ENCODE measurements around the gene INCENP.
A peak's percentile ranks its signal among the peaks of the same experiment; 100 is the strongest.

INCENP gene

DNA sequence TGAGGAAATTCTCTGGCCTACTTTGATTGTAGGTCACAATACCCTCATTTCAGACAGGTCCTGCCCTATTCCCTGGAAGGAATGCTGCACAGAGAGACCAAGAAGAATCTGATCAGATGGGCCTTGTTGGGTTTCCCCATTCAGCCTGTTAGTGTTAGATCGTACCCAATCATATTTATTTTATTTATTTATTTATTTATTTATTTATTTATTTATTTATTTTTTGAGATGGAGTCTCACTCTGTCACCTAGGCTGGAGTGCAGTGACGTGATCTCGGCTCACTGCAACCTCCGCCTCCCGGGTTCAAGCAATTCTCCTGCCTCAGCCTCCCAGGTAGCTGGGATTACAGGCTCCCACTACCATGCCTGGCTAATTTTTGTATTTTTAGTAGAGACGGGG is 39.0 kb upstream of the INCENP start (continued):
- peak; percentile 38; the same call in 1 of the 2 replicates for TF ChIP-seq ZNF560 (tag by site-specific recombination; IDR thresholded peaks at IDR 0.05; ENCODE audit: borderline replicate concordance)
- TF ChIP-seq ZNF140 (tag by site-specific recombination; IDR thresholded peaks at IDR 0.05), result peak; percentile 32; the same call in 1 of the 2 replicates
- peak; percentile 49 for TF ChIP-seq ZBTB8A (tag by site-specific recombination; IDR thresholded peaks at IDR 0.05)
- TF ChIP-seq, protein P1, sequence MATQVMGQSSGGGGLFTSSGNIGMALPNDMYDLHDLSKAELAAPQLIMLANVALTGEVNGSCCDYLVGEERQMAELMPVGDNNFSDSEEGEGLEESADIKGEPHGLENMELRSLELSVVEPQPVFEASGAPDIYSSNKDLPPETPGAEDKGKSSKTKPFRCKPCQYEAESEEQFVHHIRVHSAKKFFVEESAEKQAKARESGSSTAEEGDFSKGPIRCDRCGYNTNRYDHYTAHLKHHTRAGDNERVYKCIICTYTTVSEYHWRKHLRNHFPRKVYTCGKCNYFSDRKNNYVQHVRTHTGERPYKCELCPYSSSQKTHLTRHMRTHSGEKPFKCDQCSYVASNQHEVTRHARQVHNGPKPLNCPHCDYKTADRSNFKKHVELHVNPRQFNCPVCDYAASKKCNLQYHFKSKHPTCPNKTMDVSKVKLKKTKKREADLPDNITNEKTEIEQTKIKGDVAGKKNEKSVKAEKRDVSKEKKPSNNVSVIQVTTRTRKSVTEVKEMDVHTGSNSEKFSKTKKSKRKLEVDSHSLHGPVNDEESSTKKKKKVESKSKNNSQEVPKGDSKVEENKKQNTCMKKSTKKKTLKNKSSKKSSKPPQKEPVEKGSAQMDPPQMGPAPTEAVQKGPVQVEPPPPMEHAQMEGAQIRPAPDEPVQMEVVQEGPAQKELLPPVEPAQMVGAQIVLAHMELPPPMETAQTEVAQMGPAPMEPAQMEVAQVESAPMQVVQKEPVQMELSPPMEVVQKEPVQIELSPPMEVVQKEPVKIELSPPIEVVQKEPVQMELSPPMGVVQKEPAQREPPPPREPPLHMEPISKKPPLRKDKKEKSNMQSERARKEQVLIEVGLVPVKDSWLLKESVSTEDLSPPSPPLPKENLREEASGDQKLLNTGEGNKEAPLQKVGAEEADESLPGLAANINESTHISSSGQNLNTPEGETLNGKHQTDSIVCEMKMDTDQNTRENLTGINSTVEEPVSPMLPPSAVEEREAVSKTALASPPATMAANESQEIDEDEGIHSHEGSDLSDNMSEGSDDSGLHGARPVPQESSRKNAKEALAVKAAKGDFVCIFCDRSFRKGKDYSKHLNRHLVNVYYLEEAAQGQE (tag by site-specific recombination; IDR thresholded peaks at IDR 0.05), result peak; percentile 35; the same call in 1 of the 2 replicates
- TF ChIP-seq, protein P2, sequence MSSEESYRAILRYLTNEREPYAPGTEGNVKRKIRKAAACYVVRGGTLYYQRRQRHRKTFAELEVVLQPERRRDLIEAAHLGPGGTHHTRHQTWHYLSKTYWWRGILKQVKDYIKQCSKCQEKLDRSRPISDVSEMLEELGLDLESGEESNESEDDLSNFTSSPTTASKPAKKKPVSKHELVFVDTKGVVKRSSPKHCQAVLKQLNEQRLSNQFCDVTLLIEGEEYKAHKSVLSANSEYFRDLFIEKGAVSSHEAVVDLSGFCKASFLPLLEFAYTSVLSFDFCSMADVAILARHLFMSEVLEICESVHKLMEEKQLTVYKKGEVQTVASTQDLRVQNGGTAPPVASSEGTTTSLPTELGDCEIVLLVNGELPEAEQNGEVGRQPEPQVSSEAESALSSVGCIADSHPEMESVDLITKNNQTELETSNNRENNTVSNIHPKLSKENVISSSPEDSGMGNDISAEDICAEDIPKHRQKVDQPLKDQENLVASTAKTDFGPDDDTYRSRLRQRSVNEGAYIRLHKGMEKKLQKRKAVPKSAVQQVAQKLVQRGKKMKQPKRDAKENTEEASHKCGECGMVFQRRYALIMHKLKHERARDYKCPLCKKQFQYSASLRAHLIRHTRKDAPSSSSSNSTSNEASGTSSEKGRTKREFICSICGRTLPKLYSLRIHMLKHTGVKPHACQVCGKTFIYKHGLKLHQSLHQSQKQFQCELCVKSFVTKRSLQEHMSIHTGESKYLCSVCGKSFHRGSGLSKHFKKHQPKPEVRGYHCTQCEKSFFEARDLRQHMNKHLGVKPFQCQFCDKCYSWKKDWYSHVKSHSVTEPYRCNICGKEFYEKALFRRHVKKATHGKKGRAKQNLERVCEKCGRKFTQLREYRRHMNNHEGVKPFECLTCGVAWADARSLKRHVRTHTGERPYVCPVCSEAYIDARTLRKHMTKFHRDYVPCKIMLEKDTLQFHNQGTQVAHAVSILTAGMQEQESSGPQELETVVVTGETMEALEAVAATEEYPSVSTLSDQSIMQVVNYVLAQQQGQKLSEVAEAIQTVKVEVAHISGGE (tag by site-specific recombination; conservative IDR thresholded peaks at IDR 0.05; ENCODE audit: low read depth), result peak; percentile 63
- TF ChIP-seq ZNF555 (tag by site-specific recombination; conservative IDR thresholded peaks at IDR 0.05), result peak; percentile 58
- 0 out of 2 replicates have a peak, but pooled peaks have one; percentile 23 for TF ChIP-seq ZNF791 (tag by site-specific recombination; IDR thresholded peaks at IDR 0.05)
- 0 out of 2 replicates have a peak, but pooled peaks have one; percentile 54 for TF ChIP-seq ZNF202 (tag by site-specific recombination; IDR thresholded peaks at IDR 0.05; ENCODE audit: borderline replicate concordance)

DNA sequence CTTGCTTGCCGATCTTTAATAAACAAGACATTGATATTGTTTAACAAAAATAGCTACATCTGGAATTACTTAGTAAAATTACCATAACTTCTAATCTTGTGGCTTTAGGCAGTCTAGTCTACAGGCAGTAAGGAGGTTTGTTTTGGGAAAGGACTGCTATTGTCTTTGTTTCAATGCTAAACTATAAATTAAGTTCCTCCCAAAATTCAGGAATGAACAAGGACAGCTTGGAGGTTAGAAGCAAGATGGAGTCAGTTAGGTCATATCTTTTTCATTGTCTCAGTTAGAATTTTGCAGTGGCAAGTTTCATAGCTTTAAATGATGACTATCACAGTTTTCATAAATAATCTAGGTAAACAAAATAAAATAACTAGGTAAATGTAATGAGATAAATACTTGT is 36.1 kb upstream of the INCENP start:
- no peaks in the 10 kb centered on the region for H3K9me3 ChIP-seq (ENCODE audit: control insufficient read depth, insufficient read depth, low read depth, low read length)
- TF ChIP-seq ZNF548 (tag by site-specific recombination; IDR thresholded peaks at IDR 0.05) (no peak), ZNF560 (tag by site-specific recombination; IDR thresholded peaks at IDR 0.05; ENCODE audit: borderline replicate concordance) (no peak), GLI2 (tag by site-specific recombination; IDR thresholded peaks at IDR 0.05; ENCODE audit: borderline replicate concordance, low read depth) (no peak), ZNF16 (tag by site-specific recombination; IDR thresholded peaks at IDR 0.05; ENCODE audit: low read depth) (no peak), ZNF514 (tag by site-specific recombination; IDR thresholded peaks at IDR 0.05) (no peak), ZEB2 (tag by site-specific recombination; IDR thresholded peaks at IDR 0.05) (no peak), SP7 (tag by site-specific recombination; IDR thresholded peaks at IDR 0.05) (no peak), ZNF768 (tag by site-specific recombination; IDR thresholded peaks at IDR 0.05) (no peak), ZNF292 (tag by site-specific recombination; IDR thresholded peaks at IDR 0.05; ENCODE audit: borderline replicate concordance, low read depth) (no peak), ZNF776 (tag by site-specific recombination; IDR thresholded peaks at IDR 0.05; ENCODE audit: borderline replicate concordance) (no peak)
- TF ChIP-seq, protein P3, sequence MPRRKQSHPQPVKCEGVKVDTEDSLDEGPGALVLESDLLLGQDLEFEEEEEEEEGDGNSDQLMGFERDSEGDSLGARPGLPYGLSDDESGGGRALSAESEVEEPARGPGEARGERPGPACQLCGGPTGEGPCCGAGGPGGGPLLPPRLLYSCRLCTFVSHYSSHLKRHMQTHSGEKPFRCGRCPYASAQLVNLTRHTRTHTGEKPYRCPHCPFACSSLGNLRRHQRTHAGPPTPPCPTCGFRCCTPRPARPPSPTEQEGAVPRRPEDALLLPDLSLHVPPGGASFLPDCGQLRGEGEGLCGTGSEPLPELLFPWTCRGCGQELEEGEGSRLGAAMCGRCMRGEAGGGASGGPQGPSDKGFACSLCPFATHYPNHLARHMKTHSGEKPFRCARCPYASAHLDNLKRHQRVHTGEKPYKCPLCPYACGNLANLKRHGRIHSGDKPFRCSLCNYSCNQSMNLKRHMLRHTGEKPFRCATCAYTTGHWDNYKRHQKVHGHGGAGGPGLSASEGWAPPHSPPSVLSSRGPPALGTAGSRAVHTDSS (tag by site-specific recombination; IDR thresholded peaks at IDR 0.05), result no peak
- TF ChIP-seq, protein P4, sequence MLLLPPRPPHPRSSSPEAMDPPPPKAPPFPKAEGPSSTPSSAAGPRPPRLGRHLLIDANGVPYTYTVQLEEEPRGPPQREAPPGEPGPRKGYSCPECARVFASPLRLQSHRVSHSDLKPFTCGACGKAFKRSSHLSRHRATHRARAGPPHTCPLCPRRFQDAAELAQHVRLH (tag by site-specific recombination; IDR thresholded peaks at IDR 0.05), result no peak
- TF ChIP-seq, protein P5, sequence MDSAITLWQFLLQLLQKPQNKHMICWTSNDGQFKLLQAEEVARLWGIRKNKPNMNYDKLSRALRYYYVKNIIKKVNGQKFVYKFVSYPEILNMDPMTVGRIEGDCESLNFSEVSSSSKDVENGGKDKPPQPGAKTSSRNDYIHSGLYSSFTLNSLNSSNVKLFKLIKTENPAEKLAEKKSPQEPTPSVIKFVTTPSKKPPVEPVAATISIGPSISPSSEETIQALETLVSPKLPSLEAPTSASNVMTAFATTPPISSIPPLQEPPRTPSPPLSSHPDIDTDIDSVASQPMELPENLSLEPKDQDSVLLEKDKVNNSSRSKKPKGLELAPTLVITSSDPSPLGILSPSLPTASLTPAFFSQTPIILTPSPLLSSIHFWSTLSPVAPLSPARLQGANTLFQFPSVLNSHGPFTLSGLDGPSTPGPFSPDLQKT (IDR thresholded peaks at IDR 0.05; ENCODE audit: borderline replicate concordance, low read depth, low read length), result no peak
- TF ChIP-seq, protein P2 (tag by site-specific recombination; conservative IDR thresholded peaks at IDR 0.05; ENCODE audit: low read depth), result no peak
- H3K4me1 ChIP-seq (ENCODE audit: control insufficient read depth, insufficient read depth, low read length), result no peaks in the 10 kb centered on the region
- no peak overlapping the region for H3K4me3 ChIP-seq (ENCODE audit: low read depth, low read length)
- ChIA-PET CTCF (interaction anchor here (0.7 to 11.2 kb wide), 6 partner anchors 13 to 217 kb away, joined by 3 to 258 read pairs (median 6); no protein-coding TSS in a partner anchor), POLR2A (no interaction called here)
- H3K27ac ChIP-seq (ENCODE audit: extremely low read depth, low read depth, low read length), result no peak overlapping the region
- H3K36me3 ChIP-seq (ENCODE audit: control insufficient read depth in 2 of 2, insufficient read depth in 1 of 2, low read length in 2 of 2), result no peaks in the 10 kb centered on the region
